GM19468 (cell line): Measurements from ENCODE around the gene ETV3.

Experiments
- ATAC-seq: cut with Tn5 transposase; IDR thresholded peaks from one replicate; pipeline ENCODE4 v1.9.1; 2021; ENCODE audit warnings: mild to moderate bottlenecking, moderate library complexity, moderate number of reproducible peaks; ENCODE audit not compliant: unreplicated experiment; ENCODE audit errors: extremely low read depth

The ETV3 gene

DNA sequence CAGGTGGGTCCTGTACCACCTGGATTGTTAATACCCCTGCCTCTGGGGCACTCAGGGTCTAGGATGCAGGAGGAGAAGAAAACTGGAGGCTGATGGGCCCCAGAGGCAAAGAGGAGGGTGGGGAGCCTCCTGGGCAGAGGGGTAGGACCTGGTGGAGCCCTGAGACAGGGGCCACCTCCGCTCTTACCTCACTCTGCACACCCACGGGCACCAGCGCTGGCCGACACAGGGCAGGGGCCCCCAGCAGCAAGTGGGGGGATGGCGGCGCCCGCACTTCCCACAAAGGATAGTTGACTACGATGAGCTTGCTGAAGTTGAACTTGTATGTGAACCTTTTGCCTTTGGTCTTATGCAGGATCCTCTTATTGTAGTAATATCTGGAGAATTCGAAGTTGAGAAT lies 39.7 kb downstream of the ETV3 start:
- no peak for ATAC-seq

DNA sequence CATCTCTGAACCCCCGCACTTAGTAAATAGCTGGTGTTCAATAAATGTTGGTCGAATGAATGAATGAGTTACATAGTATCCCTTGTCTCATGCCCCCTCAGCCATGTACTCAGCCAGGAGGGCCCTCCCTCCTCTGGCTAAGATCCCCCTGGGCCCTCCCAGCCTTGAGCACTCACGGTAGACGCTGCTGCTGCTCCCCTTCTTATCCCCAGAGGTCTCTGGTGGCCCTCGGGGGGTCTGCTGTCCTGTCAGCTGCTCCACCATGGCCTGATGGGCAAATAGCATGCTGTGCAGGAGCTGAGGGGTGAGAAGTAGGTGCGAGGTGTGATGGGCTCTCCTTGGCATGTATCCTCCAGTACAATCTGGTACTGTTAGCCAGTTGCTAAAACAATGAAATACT lies 40.5 kb downstream of the ETV3 start:
- ATAC-seq: no peak

DNA sequence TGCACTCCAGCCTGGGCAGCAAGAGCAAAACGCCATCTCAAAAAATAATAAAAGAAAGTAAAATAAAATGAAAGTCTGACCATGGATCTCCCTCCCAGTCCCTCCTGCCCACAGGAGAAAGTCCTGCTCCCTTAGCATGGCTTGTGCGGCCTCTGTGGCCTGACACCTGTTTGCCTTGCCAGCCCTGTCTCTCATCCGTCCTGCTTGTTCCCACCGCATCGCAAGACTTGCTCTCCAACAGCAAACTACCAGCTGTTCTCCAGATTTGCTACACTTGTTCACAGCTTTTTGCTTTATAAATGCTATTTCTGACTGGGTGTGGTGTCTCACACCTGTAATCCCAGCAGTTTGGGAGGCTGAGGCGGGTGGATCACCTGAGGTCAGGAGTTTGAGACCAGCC lies 41.3 kb downstream of the ETV3 start:
- no peak for ATAC-seq

DNA sequence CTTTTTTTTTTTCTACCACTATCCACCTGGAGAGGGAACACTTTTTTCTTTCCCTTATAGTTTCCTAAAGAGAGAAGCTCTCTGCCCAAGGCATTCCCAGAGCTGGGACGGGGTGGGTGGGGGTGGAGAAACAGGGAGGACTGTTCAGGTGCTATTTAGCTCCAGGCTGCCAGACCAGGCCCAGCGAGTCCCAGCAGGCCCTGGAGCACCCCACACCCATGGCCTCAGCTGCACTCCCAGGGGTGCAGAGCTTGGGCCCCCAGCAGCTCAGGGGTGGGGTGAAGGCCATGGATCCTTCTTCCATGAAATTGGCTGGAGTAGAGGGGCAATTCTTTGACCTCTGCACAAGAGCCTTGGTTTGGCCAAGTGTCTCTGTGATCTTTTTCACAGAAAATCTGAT lies 42.6 kb downstream of the ETV3 start:
- no peak for ATAC-seq

DNA sequence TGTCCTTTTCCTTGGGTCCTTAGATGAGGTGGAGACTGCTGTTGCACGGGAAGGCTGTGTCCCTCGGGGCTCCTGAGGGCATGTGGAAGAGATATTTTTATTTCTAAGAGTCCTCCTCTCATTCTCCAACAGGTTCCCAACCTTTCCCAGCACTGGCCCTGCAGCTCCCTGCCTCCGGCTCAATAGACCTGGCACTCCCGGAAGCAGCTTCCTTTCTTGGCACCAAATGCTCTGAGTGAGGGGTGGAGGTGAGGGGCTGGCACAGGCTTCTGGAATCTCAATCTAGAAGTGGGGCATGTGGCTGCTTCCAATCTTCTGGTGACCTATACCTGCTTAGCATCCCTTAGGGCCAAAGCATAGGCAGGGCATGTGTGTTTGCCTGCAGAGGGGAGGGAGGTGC lies 43.1 kb downstream of the ETV3 start:
- ATAC-seq: no peak

DNA sequence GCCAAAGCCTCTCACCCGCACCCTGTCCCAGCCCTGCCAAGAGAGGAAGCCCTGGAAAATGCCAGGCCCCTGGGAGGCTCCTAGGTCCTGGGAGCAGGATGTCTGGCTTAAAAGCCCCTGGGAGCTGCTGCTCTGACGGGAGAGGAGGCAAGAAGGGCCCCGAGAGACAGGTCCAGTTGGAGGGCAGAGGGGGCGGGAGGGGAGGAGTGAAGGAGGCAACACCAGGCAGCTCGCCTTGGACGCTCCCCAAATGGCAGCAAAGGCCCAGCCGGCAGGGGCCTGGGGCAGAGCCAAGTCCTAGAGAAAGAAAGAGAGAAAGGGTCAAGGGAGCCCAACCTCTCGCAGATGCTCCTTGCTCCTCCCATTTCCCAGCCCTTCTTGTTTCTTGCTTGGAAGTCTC lies 45.4 kb downstream of the ETV3 start:
- ATAC-seq: no peak

DNA sequence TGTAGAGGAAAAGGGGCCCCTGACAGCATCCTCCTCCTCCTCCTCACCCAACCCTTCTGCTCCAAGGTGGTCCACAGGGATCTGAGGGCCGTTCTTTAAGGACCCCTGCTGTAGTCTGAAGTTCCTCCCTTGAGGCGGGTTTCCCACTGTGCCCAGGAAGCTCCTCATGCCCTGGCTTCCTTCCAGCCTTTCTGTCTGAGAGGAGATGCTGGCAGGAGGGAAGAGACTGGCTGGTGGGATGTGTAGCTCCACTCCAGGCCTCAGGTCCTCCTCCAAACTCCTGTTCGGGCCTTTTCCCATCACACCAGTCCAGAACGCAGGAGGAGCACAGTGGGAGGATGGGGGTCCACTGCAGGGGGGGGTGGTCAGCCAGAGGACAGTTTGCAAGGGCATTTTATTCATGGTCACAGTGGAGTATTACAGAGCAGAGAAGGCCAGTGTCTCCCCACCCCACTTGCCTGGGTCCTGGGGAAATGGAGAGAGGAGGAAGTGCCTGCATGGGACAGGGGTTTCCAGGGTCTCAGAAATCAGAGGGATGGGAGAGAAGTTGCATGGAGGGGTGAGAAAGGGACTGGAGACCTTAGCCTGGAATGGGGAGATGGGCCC lies 46.4 kb downstream of the ETV3 start:
- no peak for ATAC-seq

DNA sequence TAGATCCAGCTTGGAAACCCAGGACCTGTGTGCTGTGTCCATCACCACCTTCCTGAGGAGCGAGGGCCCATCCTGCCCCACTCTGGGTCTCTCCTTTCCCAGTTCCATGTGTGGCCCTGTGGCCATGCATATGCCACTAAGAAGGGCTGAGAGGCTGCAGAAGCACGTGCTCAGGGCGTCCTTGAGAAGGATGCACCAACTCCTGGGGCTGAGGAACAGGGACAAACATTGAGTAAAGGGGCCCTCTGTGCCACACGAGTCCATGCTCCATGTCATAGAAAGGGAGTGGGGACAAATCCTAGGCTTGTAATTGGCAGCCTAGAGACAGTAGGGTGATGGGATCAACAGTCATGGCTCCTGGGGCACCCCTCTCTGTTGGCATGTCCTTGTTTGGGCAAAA lies 47.0 kb downstream of the ETV3 start:
- no peak for ATAC-seq

DNA sequence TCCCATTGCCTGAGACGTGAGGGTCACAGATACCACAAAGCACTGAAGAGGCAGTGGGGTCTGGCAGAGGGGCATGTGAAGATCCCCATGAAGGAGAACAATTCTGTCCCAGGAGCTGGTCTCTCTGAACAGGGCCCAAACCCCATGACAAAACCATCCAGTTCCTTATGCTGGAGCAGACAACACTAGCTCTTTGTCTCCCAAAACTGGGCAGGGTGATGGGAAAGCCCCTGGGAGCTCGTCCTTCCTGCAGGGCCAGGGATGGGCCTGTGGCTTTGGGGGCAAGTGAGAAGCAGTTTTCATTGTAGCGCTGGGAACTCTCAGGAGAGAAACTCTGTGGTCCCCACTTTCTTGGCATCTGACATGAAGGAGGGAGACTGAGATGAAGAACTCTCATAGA lies 47.4 kb downstream of the ETV3 start:
- no peak for ATAC-seq

DNA sequence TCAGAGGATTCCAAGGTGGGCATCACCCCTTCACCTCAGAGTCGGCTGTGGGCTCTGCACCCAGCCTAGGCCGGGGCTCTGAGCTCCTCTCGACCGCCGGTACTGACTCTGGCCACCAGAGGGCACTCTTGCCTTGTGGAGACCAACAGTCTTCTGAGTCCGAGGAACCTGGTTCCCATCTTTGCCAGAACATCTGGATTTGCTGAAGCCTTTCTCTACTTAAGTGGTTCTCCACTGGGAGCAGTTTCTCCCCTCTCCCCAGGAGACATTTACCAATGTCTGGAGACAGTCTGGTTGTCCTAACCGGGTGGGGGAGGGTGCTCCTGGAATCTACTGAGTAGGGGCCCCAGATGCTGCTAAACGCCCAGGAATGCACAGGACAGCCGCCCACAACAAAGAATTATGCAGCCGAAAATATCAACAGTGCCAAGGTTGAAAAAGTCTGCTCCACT lies 48.0 kb downstream of the ETV3 start:
- ATAC-seq: no peak

DNA sequence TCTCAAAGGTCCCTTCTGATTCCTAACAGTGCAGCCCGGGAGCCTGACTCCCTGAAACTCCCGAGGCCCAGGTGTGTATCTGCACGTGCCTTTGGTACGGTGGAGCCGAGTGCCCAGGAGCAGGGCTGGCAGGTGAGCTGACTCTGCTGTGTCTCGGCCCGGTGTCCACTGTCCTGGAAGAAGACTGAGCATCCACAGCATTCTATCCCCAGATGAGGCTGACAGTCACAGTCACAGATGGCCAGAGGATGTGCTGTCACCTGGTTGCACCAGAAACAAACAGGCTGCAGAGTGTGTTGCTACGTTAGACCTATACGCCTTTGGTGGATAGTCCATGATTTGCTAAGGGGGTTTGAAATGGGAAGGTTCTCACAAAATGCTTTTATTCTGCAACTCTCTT lies 48.4 kb downstream of the ETV3 start:
- no peak for ATAC-seq

DNA sequence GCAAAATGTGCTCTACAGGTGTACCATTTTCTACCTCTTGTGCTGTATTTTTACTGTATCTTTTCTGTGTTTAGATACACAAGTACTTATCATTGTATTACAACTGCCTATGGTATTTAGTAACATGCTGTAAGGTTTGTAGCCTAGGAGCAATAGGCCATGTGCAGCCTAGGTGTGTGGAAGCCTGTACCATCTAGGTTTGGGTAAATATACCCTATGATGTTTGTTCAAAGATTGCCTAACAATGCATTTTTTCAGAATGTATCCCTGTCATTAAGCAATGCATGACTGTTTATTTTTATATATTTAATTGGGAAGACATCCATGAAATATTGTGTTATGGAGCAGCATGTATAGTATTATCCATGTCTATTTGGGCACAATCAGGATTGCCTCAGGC lies 49.6 kb downstream of the ETV3 start:
- no peak for ATAC-seq

DNA sequence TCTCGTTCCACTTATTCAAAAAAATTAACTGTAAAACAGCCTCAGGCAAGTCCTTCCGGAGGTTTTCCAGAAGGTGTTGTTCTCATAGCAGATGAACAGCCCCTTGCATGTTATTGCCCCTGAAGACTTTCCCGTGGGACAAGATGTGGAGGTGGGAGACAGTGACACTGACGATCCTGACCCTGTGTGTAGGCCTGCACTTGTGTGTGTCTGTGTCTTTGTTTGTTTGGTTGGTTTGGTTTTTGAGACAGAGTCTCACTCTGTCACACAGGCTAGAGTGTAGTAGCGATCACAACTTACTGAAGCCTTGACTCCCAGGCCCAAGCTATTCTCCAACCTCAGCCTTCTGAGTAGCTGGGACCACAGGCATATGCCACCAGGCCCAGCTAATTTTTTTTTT lies 51.2 kb downstream of the ETV3 start:
- ATAC-seq: no peak

DNA sequence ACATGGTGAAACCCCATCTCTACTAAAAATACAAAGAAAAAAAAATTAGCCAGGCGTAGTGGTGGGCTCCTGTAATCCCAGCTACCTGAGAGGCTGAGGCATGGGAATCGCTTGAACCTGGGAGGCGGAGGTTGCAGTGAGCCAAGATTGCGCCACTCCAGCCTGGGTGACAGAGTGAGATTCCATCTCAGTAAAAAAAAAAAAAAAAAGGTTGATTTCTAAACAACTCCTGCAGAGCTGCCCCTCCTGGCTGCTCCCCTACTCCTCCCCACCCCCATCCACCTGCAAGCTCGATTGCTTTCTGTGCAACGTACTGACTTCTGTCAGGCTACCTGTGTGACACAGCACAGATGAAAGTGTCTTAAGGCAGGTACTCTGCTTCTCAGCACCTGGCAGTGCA lies 51.9 kb downstream of the ETV3 start:
- no peak for ATAC-seq

DNA sequence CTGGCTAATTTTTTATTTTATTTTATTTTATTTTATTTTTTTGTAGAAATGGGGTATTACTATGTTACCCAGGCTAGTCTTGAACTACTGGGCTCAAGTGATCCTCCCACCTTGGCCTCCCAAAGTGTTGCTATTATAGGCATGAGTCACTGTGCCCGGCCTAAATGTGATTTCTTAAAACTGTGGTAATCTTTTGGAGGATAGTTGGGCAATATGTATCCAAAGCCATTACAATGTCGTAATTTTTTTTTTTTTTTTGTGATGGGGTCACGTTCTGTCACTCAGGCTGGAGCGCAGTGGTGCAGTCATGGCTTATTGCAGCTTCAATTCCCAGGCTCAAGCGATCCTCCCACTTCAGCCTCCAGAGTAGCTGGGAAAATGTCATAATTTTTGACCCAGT lies 52.8 kb downstream of the ETV3 start:
- no peak for ATAC-seq

DNA sequence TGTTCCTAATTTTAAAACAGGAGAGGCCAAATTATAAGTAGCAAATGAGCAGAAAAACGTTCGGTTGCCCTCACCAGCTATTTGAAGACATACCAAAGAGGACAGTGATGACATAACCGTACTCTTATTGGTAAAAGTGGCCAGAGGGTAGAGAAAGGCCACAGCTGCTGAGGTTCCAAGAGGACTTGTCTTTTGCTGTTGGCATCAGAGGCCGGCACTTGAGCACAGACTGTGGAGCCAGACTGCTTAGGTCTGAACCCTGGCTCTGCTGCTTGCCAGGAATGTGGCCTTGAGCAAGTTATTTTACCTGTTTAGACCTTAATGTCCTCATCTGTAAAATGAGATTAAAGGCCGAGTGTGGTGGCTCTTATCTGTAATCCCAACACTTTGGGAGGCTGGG lies 53.5 kb downstream of the ETV3 start:
- no peak for ATAC-seq

DNA sequence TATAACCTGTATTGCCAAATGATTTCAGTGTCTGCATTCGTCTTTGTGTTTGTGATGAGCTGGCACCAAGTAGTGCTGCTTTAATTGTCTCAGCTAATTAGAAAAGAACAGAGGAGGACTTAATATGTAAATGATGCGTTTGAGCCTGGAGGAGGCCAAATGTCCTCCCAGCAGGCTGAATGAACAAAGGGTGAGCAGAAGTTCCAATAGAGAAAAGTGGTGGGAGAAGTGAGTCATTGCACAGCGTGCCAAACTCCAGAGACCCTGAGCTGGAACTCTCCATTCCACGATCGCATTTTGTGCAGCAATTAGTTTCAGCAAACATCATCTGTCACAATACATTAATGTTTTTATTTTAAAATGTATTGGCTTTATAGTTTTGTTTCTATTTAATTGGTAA lies 56.5 kb downstream of the ETV3 start:
- no peak for ATAC-seq

DNA sequence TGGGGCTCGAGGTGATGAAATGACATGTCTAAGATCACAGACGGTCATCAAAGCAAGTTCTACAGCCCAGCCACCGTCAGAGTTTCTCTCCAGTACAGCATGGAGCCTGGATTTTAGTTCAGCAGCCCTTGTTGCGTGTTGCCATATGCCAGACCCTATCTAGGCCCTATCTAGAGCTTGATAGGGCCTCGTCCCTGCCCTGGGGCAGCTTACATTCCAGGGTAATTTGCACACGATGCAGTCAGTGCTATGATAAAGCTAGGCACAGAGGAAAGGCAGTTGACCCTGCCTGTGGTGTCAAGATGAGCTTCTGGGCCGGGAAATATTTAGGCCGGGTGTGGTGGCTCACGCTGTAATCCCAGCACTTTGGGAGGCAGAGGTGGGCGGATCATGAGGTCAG lies 57.5 kb downstream of the ETV3 start:
- ATAC-seq: no peak

DNA sequence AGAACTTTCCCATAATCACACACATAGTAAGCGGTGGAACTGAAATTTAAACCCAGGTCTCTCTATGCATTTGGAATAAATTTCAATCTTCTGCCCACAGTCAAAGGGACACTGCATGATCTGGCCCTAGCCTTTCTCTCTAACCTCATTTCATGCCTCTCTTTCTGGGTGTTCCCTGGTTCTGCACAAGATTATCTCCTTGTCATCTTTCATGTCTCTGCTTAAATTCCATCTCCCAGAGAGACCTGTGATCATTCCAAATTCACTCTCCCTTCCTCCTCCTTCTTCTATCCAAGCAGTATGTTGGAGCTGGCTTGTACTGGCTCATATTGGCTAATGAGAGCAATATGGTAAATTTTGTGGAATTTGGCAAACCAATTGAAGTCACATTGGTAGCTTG lies 60.8 kb downstream of the ETV3 start:
- ATAC-seq: no peak

DNA sequence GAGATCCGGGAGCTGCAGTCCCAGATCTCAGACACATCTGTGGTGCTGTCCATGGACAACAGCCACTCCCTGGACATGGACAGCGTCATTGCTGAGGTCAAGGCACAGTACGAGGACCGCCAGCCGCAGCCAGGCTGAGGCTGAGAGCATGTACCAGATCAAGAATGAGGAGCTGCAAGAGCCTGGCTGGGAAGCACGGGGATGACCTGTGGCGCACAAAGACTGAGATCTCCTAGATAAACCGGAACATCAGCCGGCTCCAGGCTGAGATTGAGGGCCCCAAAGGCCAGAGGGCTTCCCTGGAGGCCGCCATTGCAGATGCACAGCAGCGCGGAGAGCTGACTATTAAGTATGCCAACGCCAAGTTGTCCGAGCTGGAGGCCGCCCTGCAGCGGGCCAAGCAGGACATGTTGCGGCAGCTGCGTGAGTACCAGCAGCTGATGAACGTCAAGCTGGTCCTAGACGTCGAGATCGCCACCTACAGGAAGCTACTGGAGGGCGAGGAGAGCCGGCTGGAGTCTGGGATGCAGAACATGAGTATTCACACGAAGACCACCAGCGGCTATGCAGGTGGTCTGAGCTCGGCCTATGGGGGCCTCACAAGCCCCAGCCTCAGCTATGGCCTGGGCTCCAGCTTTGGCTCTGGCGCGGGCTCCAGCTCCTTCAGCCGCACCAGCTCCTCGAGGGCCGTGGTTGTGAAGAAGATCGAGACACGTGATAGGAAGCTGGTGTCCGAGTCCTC lies 64.1 kb downstream of the ETV3 start:
- no peak for ATAC-seq
